Uterus (tissue), 4 donors: Measurements from ENCODE around the gene RNASEH1. TPM values are rescaled to one million over a fixed set of nuclear protein-coding genes. Genes with fewer than 3 reads are reported as not detected.

Experiments used
- DNase-seq, 2 donors: peaks; one replicate each; pipeline ENCODE4 v3.0.0-alpha.2; 2019 to 2020
- H3K27ac ChIP-seq, 2 donors: fragments of 200-600 bp; sonication (generic); 1 replicate in 1 of 2; 2 replicates in 1 of 2; pipeline ENCODE4 v1.5.1; 2016 to 2018
- H3K27me3 ChIP-seq, 2 donors: fragments of 200-600 bp; sonication (generic); one replicate each; pipeline ENCODE4 v1.5.1; 2018 to 2019; ENCODE audit warnings: control low read depth in 1 of 2
- H3K36me3 ChIP-seq, 2 donors: fragments of 200-600 bp; sonication (generic); one replicate each; pipeline ENCODE4 v1.5.1; 2019; ENCODE audit warnings: control low read depth in 1 of 2
- H3K4me1 ChIP-seq, 2 donors: fragments of 200-600 bp; sonication (generic); one replicate each; pipeline ENCODE4 v1.5.1; 2018 to 2019; ENCODE audit warnings: control low read depth in 1 of 2
- H3K4me3 ChIP-seq, 2 donors: fragments of 200-600 bp; sonication (generic); 1 replicate in 1 of 2; 2 replicates in 1 of 2; pipeline ENCODE4 v1.5.1; 2018 to 2019; ENCODE audit warnings: mild to moderate bottlenecking in 1 of 2
- H3K9me3 ChIP-seq, 2 donors: fragments of 200-600 bp; sonication (generic); one replicate each; pipeline ENCODE4 v1.5.1; 2019; ENCODE audit warnings: control low read depth in 1 of 2
- POLR2A ChIP-seq, 2 donors: fragments of 450-650 bp; IDR thresholded peaks; one replicate each; pipeline ENCODE4 v1.6.1; 2016; ENCODE audit warnings: antibody characterized with exemption in 2 of 2, mild to moderate bottlenecking in 1 of 2, moderate library complexity in 1 of 2
- intact Hi-C: fragments of 100-400 bp; cut with DNase I; formaldehyde crosslinking; loops from one replicate; pipeline ENCODE4 v1.15.1; 2023; ENCODE audit warnings: low total_unique reads
- total RNA-seq, 4 donors: library from RNA; depleted of rRNA in 3 of 4; stranded (reverse); fragments of >200 nt in 3 of 4; gene quantifications; one replicate each; pipeline versions ENCODE4 v1.1.0 to v1.2.4, GENCODE V29; 2014 to 2023
- TF ChIP-seq, protein P1 (sequence below), 4 experiments: fragments of 200-600 bp in 2 of 4; fragments of 450-650 bp in 2 of 4; sonication (generic) in 2 of 4; IDR thresholded peaks; one replicate each; pipeline ENCODE4 v1.5.1; 2016 to 2019; ENCODE audit warnings: antibody characterized with exemption in 4 of 4, mild to moderate bottlenecking in 2 of 4, moderate library complexity in 1 of 4
- donor health status: DM: yes; HTN: yes; CAD: no.

RNASEH1 gene
- total RNA-seq, 4 donors from 2014 or later = 4.1 to 28.6 (median 15.2) TPM

DNA sequence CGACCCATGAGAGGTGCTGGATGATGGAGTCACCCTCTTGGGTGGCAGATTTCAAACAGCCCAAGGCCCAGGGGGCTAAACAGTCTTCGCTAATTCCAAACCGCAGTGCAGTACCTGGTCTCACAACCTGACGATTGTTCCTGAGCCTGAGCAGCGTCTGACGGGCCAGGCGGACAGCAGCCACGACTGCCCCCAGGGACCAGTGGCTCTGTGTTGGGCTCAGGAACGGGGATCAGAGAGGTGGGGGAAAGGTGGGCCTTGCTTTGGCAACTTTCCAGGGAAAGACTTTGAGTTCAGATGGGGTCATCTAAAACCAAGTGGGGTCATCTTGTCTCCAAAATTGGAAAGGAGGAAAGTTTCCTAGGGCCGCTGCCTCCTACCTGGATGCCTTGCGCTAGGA lies 37.3 kb upstream of the RNASEH1 start:
- H3K4me1 ChIP-seq = no peaks in the 10 kb centered on the region
- H3K36me3 ChIP-seq = no peaks in the 10 kb centered on the region
- no peak overlapping the region for H3K4me3 ChIP-seq
- no peaks in the 10 kb centered on the region for H3K9me3 ChIP-seq
- DNase-seq = no peak
- intact Hi-C loops = no loop called here
- no peaks in the 10 kb centered on the region for H3K27me3 ChIP-seq
- no peak for TF ChIP-seq POLR2A (IDR thresholded peaks at IDR 0.05)
- H3K27ac ChIP-seq = no peak overlapping the region

DNA sequence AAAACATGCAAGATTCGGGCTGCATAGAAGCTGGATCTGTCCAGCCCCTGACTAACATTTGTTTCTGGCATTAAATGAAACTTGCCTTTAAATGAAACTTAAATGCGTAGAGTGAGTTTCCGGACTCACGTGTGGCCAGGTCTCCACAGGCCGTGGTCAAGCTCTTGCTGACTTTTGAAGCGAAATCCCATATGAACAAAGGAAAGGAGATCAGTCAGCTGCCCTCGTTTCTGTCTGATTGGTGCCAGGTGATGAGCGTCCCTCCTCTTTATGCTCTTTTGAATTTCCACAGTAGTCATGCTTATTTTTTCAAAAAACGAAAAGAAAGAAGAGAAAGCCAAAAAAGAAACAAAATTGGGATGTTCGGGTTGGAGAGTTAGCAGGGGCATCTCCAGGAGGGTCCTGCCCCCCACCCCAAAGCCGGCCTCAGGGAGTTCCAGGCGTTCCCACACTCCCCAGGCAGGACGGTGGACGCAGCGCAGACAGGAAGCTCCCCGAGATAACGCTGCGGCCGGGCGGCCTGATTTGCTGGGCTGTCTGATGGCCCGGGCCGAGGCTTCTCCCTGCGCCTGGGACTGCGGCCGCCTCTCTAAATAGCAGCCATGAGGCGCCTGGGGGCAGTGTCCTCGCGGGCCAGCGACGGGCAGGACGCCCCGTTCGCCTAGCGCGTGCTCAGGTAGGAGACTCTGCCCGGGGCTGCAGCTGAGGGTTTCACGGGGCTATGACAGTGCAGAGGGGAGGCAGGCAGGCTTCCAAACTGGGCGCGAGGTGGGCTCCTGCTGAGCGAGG lies 36.6 kb upstream of the RNASEH1 start, which contains the start of gene COLEC11:
COLEC11 (plus strand) TSS at position 620 of the 789 bp plus-strand sequence. CDS start 9,229 bp downstream, outside the sequence.
- Histone ChIP-seq H3K27me3 (no peaks in the 10 kb centered on the region), H3K9me3 (no peaks in the 10 kb centered on the region), H3K27ac (no peak within 1 kb of the TSS), H3K4me1 (no peaks in the 10 kb centered on the region), H3K36me3 (no peaks in the 10 kb centered on the region), H3K4me3 (peak within 1 kb of the TSS; percentile 11 to 30)
- no peak for TF ChIP-seq POLR2A (IDR thresholded peaks at IDR 0.05)
- TF ChIP-seq, protein P1, sequence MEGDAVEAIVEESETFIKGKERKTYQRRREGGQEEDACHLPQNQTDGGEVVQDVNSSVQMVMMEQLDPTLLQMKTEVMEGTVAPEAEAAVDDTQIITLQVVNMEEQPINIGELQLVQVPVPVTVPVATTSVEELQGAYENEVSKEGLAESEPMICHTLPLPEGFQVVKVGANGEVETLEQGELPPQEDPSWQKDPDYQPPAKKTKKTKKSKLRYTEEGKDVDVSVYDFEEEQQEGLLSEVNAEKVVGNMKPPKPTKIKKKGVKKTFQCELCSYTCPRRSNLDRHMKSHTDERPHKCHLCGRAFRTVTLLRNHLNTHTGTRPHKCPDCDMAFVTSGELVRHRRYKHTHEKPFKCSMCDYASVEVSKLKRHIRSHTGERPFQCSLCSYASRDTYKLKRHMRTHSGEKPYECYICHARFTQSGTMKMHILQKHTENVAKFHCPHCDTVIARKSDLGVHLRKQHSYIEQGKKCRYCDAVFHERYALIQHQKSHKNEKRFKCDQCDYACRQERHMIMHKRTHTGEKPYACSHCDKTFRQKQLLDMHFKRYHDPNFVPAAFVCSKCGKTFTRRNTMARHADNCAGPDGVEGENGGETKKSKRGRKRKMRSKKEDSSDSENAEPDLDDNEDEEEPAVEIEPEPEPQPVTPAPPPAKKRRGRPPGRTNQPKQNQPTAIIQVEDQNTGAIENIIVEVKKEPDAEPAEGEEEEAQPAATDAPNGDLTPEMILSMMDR (IDR thresholded peaks at IDR 0.05) = no peak
- intact Hi-C loops = no loop called here
- DNase-seq = peak in 1 of 2 donors; percentile 37

DNA sequence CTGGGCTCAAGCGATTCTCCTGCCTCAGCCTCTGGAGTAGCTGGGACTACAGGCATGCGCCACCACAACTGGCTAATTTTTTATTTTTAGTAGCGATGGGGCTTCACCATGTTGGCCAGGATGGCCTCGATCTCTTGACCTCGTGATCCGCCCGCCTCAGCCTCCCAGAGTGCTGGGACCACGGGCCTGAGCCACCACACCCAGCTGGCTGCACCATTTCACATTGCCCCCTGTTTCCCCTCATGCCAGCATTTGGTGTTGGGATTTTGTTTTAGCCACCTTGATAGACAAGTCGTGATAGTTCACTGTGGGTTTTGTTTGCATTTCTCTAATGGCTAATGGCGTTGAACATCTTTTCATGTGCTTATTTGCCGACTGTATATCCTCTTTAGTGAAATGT lies 31.0 kb upstream of the RNASEH1 start:
- DNase-seq = no peak
- Histone ChIP-seq H3K27ac (no peak overlapping the region), H3K4me3 (no peak overlapping the region), H3K4me1 (no peaks in the 10 kb centered on the region), H3K9me3 (no peaks in the 10 kb centered on the region), H3K27me3 (no peaks in the 10 kb centered on the region), H3K36me3 (no peaks in the 10 kb centered on the region)
- TF ChIP-seq, protein P1 (IDR thresholded peaks at IDR 0.05) = no peak
- no peak for TF ChIP-seq POLR2A (IDR thresholded peaks at IDR 0.05)
- intact Hi-C loops = no loop called here

DNA sequence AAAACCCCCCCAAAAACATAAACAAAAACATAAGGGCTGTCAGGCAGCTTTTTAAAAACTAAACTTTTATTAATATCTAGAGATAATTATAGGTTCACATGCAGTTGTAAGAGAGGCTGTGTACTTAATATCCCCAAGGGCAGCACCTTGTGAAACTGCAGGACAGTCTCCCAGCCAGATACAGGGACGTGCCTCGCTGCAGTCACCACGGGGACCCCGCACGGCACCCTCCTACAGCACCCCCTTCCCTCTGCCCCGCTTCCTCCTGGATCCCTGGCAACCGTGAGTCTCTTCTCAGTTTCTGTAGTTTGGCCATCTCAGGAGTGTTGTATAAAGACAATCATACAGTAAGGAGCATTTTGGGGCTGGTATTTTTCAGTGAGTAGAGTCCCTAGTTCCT lies 30.0 kb upstream of the RNASEH1 start:
- TF ChIP-seq POLR2A (IDR thresholded peaks at IDR 0.05) = no peak
- TF ChIP-seq, protein P1 (IDR thresholded peaks at IDR 0.05) = no peak
- DNase-seq = no peak
- Histone ChIP-seq H3K4me1 (no peaks in the 10 kb centered on the region), H3K27ac (no peak overlapping the region), H3K9me3 (no peaks in the 10 kb centered on the region), H3K27me3 (no peaks in the 10 kb centered on the region), H3K36me3 (no peaks in the 10 kb centered on the region), H3K4me3 (no peak overlapping the region)
- intact Hi-C loops = no loop called here

DNA sequence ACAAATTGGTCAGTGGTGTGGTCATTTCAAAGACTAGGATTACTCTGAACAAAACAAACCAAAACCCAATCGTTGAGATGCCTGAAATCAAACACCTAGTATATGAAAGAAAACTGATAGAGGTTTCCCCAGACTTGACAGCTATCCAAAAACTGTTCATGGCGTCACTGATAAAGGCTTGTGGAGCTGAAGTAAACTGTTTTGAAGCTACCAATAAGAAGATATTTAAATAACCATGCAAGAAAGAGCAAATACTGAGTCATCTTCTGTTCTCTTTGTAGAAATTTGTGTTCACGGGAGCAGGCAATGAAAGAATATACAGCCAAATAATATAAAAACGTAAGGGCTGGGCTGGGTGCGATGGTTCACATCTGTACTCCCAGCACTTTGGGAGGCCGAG lies 29.3 kb upstream of the RNASEH1 start:
- Histone ChIP-seq H3K4me1 (no peaks in the 10 kb centered on the region), H3K4me3 (no peak overlapping the region), H3K27me3 (no peaks in the 10 kb centered on the region), H3K9me3 (no peaks in the 10 kb centered on the region), H3K27ac (no peak overlapping the region), H3K36me3 (no peaks in the 10 kb centered on the region)
- DNase-seq = no peak
- TF ChIP-seq POLR2A (IDR thresholded peaks at IDR 0.05) = no peak
- TF ChIP-seq, protein P1 (IDR thresholded peaks at IDR 0.05) = no peak
- intact Hi-C loops = no loop called here
